SH-SY5Y (cell line): ENCODE data around the gene LYAR.

ENCODE experiments used
- GATA2 ChIP-seq: IDR thresholded peaks from 2 replicates; pipeline ENCODE4 v1.6.1; 2011; ENCODE audit warnings: mild to moderate bottlenecking, low read depth, low read length
- GATA3 ChIP-seq: IDR thresholded peaks from 2 replicates; pipeline ENCODE4 v1.6.1; 2011; ENCODE audit warnings: low read depth, mild to moderate bottlenecking, low read length, moderate library complexity

DNA sequence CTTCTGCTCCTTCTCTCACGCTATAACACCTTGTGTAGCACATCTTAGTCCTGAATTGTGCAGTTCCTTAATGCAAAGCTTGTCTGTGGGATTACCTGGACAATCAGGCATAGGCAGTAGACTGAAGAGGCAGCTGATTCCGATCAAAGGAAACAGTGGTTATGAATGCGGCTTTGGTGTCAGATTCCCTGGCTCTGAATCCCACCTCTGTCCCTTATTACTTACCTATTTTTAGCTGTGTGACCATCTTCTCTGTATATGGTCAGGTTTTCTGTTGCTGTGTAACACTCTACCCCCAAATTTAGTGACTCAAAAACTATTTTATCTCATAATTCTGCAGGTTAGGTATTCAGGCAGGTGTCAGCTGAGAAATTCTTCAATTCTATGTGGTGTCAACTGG lies 3.3 kb upstream of the LYAR start:
- TF ChIP-seq GATA2, result no peak
- TF ChIP-seq GATA3, result no peak
